GM12874 (cell line): ENCODE data around the gene TTC28.

Experiments
- TF ChIP-seq, protein P1 (sequence below): IDR thresholded peaks from 2 replicates; pipeline ENCODE4 v1.5.1; 2011; ENCODE audit warnings: low read depth, mild to moderate bottlenecking, control low read depth, low read length, moderate library complexity; ENCODE audit not compliant: insufficient read depth

Gene TTC28

DNA sequence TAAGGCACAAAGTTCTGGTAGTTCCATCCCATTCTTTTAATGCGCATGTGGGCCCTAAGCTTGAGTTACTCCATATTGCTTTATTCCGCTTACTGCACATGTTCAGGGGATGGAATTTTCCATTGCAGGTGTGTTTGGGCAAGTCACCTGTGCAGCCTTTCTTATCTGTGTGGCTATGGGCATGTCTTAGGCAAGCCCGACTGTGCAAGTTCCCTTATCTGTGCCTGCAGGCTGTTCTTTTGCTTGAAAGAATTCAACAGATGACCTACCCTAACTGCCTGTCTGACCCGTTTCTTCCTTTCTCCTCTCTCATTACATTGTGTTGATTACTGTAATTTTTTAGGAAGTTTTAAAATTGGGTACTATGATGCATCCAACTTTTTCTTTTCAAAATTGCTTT, 363.6 kb downstream of the TTC28 start:
- TF ChIP-seq, protein P1, sequence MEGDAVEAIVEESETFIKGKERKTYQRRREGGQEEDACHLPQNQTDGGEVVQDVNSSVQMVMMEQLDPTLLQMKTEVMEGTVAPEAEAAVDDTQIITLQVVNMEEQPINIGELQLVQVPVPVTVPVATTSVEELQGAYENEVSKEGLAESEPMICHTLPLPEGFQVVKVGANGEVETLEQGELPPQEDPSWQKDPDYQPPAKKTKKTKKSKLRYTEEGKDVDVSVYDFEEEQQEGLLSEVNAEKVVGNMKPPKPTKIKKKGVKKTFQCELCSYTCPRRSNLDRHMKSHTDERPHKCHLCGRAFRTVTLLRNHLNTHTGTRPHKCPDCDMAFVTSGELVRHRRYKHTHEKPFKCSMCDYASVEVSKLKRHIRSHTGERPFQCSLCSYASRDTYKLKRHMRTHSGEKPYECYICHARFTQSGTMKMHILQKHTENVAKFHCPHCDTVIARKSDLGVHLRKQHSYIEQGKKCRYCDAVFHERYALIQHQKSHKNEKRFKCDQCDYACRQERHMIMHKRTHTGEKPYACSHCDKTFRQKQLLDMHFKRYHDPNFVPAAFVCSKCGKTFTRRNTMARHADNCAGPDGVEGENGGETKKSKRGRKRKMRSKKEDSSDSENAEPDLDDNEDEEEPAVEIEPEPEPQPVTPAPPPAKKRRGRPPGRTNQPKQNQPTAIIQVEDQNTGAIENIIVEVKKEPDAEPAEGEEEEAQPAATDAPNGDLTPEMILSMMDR, result no peak

DNA sequence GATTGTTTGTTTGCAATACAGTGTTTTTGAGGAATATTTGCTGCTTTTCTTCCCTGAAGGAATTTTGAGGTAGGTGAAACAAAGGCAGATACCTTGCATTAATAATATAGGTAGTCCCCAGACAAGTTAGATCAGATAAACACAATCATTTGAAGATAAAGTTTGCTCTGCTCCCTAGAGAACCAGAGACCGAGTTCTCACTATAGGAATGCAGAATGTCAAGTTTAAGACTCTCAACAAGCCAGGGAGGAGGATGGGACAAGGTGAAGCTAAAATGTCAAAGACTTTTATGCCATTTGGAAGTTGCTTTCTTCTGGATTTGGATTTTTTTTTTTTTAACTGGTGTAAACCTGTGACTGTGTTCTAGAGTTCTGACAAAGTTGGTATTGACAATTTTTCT, 364.7 kb downstream of the TTC28 start:
- TF ChIP-seq, protein P1, result no peak

DNA sequence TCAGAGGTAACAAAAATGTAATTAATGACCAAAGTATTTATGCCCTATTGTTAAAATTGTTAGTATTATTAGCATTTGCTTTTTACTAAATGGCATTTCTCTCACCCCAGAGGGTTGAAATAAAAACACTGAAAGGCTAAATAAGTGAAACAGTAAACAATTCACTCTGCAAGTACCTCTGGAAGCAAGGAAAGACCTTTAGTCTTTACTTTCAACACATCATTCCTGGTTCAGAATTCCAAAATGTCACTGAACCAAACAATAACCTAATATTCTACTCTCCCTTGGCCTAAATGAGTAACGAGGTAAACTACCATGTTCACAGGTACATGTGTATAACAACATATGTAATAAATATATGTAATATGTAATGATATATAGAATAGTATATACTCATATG, 369.3 kb downstream of the TTC28 start:
- TF ChIP-seq, protein P1, result no peak

DNA sequence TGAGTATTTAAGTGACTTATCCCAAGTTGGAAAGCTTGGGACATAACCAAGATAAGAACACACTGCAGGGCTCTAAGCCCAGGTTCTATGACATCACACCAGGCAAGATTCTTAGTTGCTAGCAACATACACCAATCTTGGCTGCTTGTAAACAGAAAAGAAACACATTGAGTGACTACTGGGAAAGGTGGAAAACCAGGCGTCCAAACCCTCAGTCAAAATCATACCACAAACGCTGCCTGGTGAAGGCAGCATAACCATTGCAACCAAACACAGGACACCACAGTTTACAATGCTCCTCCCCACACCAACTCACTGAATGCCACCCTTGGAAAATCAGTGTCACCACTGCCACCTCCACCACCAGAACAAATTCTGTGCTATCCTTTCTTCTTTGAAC, 379.9 kb downstream of the TTC28 start:
- TF ChIP-seq, protein P1, result no peak

DNA sequence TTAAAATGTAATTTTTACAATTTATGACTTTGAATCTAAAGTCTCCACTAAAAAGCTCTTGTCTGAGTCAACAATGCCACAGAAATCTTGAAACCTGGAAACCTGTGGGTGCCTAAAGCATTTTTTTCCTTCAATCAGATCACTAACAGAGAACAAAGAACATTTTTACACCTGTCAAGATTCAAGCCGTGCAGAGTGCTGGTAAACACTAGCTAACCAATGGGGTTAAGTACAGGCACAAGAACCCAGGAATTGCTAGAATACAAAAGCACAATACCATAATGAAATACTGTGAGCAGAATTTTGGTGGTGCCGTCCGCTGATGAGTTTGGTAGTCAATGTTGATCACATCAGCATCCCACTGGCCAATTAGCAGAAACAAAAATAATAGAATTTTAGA, 380.3 kb downstream of the TTC28 start:
- TF ChIP-seq, protein P1, result no peak

DNA sequence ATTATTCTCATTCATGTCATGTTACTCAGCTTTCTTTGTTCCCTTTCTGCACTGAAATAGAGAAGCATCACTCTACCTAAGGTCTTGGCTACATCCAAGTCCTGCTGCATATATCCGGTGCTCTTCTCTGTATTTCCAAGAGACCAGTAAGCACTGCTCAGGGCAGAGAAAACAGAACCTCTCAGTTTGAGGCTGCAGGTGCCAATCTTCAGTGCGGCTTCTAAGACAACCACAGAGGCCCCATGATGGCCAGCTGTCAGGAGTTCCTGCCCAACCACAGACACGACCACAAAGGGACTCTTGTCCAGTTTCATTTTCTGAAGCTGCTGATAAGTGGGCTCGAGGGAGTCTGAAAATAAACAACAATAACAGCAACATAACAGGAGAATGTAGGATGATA, 382.1 kb downstream of the TTC28 start:
- TF ChIP-seq, protein P1, result no peak

DNA sequence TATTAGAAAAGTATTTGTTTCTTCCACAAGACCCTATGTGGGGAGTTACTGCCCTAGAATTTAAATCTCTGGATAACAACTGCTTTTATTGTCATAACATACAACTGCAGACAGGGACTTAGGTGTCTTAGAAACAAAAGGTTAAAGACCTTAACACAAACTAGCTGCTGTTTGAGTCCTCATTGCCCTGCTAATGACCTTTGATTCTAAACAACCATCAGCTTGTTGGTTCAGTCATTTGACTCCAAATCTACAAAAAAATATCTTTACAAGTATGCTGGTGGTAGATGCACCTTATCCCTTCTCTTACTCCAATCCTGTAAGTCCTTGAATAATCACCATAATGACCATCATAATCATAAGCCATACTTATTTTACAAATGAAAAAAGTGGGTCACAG, 383.2 kb downstream of the TTC28 start:
- TF ChIP-seq, protein P1, result no peak

DNA sequence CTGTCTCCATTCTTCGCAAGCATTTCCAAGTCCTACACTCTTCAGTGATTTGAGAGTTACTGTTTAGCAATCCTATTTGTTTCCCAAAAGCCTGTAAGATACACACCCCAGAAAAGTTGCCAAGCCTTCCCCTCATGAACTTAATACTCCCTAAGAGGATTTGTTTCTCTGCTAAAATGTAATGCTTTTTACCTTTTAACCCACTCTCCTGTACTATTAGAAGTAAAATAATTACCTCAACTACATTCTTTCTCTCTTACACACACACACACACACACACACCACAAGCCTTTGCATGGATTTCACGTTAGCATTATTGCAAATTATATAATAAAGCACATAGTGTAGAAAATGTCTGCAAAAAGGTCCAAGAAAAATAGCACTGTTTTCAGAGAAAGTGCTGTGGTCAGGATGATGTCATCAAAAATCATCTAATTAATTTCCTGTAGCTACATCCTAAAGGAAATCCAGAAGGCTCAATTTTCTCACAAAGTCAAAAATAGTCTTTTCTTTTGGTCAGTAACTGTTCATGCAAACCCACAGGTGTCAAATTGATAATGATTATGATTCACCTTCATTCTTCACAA, 396.5 kb downstream of the TTC28 start:
- TF ChIP-seq, protein P1, result no peak
